Measurements from ENCODE around the gene ITGB7.
"Not testable (repeated sequence)": the region's sequence is repeated elsewhere in the genome, so short reads cannot be mapped to it uniquely, and the experiment has no call there.

The ITGB7 gene

GRCh38 chr12:53217931-53218307, 10.9 kb upstream of the ITGB7 start:
- no peak for DNase-seq

DNA sequence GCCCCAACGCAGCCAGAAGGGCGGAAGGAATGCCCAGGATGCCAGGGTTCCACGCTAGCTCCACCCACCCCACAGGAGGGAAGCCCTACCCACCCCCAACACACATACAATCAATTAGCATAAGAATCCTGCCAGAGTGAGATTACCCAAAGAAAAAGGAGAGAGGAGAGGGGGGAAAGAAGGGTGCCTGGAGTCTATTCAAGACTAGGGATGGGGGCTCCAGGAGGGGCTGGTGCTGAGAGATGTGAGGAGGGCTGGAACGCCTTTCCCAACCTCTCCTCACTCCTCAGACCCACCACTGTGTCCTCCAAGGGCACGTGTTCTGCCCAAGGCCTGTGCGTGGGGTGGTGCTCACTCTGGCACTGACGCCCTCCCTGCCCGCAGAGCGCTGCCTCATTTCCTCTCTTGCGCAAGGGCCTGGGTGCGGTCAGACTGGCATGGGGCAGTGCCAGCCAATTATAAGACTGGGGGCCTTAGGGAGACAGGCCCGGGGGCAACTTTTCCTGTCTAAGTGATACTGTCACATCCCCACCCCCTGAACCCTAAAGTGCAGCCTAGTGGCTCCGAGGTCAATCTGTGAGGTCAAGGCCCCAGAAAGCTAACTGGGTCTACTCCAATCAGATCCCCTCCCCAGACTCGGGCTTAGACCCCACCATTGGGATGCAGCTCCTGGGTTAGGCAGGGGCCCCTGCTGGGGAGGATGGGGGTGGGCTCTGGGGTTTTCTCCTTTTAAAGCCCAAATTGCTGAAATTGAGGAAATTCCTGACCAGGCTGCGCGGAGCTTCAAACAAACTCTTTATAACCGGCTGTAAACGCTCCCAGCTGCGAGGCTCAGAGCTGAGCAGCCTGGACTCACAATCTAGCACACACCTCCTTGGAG, 10.2 kb upstream of the ITGB7 start:
- no peak for DNase-seq

- DNase-seq: no peak
Measured at GRCh38 chr12:53215497-53215896, 8.4 kb upstream of the ITGB7 start.

DNA sequence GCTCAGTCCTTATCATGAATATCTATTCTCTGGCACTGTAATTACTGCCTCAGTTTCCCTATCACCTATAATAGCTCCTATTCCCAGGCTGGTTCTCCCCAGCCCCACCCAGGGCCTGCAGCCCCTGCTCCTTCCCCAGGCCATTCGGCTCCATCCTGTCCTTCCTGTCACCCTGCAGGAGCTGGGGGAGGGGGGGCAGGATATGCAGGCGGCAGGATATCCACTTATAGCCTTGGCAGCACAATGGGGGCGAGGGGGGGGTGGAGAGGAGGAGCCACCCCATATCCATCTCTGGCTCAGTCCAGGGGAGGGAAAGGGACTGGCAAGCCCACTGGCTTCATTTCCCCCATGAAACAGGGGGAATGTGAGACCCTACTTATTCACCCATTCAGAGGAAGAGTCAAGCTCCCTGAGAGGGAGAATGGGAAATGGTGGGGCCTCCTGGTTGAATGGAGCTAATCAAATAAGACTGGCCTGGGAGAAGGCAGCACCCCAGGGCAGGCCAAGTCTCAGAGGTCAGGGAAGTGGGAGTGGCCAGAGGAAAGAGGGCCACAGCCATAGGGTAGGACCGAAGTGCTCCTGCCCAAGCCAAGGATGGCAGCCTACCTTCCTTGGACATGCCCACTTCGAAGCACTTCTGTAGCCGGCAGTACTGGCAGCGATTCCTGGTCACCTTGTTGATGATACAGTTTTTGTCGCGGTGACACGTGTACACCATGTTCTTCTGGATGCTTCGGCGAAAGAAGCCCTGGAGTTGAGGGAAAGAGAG, 7.8 kb upstream of the ITGB7 start:
- no peak for DNase-seq

DNA sequence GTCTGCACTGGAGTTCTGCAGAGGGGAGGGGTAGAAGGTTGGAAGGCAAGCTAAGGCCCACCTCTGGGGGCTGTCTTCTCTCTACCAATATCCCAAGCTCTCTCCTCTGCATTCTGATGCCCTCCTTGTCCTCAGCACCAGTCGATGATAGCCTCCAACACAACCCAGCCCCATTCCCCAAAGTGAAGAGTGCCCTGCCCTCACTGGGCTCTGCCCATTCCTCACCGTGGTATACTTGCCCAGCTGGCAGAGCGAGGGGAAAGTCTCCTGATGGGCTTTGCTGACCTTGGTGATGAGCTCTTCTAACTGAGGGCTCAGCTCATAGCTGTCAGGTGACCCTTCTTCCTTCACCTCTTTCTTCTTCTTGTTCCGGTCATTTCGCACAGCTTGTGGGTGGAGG, 7.2 kb upstream of the ITGB7 start:
- DNase-seq: no peak

DNA sequence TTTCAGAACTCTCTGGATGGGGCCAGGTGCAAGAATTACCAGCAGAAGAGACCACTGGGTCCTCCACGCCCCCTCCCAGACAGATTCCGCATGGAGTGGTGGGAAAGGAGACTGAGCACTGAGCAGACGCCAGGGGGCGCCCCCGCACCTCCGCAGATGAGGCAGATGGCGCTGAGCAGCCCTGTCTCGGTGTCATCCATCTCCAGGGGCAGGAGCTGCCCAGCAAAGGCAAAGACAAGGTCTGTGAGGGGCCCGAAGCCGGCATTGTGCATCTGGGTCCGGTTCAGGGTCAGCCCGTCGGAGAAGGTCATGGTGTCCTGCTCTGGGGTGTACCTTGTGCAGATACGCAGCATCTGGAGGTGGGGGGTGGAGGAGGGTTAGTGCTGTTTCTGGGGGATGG, 6.3 kb upstream of the ITGB7 start:
- DNase-seq: peak in 54 of 56 donors; percentile 21 to 94 (median 66)

DNA sequence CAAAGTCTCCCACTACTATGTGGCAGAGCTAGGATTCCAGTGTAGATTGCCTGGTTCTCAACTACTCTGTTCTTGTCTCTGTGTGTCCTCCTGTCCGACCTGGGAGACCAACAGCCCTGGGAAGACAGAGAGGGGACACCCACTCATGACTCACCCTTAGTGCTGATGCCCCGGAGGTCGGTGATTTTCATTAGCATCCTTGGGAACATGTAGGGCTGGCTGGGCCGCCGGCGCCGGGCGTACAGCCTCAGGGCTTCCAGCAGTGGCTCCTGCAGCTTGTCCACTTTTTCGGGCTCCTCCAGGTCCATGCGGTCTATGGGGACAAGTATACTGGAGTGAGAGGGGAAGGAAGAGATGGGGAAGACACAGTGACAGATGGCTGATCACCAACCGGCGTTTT, 5.9 kb upstream of the ITGB7 start:
- DNase-seq: no peak

DNA sequence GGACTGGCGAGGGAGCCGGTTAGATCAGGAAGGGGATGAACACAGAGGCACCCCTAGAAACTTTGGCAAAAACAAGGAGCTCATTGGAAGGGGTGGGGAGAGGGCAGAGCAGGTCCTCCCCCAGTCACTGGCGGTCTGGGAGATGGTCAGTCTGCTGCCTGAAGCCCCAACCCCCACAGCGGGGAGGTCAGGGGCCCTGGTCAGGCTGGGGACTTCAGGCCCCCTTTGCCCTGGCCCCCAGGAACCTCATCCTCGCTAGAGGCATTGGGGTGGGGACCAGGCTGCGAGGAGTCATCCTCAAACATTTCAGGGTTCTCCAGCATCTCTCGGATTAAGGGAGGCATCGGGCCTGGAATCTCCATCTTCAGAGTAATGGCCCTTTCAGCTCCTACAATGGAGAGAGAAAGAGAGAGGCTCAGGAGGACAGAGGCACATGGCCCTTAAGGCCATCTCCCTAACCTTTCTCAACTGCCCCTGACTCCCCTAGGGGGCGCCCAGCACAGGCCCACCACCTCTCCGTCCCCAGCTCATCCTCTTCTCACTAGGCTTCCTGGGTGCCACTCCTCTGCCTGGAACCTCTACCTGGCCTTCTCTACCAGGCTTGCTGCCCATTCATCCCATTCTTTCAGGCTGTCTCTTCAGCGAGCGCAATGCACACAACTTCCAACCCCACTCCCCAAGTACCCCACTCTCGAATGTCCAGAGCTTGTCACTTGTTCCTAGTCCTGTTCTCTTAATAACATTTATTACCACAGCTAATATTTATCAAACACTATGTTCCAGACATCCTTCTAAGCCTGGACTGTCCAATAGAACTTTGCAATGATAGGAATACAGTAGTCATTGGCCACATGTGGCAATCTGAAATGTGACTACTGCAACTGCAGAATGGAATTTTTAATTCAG, 4.7 kb upstream of the ITGB7 start:
- DNase-seq: no peak

- DNase-seq: no peak
Measured at GRCh38 chr12:53210843-53211242, 3.8 kb upstream of the ITGB7 start.

- DNase-seq: no peak
Measured at GRCh38 chr12:53208877-53209463, 1.9 kb upstream of the ITGB7 start.

DNA sequence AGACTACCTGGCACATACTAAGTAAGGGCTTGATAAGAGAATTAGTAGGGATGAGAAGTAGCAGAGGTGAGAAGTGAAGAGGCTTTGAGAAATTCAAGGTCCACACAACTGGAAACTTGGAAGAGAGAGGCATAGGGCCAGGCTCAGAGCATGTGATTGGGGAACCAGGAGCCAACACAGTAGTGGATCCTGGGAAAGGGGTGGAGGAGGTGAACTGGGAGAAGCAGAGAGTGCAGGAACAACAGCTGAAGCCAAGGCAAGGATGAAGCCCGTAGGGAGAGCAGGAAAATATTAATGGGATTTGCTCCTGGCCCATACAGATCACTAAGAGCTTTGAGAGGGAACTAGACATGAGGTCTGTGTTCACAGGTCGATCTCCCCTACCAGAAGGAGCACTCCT, 1.4 kb upstream of the ITGB7 start:
- DNase-seq: no peak

- DNase-seq: no peak
Measured at GRCh38 chr12:53205747-53206419, 1.2 kb downstream of the ITGB7 start.

DNA sequence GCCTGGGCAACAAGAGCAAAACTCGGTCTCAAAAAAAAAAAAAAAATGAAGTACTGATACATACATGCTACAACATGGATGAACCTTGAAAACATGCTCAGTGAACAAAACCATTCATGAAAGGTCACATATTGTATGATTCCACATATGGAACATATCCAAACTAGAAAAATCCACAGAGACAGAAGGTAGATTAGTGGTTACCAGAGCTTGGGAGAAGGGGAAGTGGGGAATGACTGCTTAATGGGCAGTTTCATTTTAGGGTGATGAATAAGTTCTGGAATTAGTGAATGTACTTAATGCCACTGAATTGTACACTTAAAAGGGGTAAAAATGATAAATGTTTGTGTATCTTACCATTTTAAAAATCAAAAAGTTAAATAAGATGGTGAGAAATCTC, 2.7 kb downstream of the ITGB7 start:
- no peak for DNase-seq

GRCh38 chr12:53202316-53202715, 4.7 kb downstream of the ITGB7 start:
- DNase-seq: not testable (repeated sequence)

DNA sequence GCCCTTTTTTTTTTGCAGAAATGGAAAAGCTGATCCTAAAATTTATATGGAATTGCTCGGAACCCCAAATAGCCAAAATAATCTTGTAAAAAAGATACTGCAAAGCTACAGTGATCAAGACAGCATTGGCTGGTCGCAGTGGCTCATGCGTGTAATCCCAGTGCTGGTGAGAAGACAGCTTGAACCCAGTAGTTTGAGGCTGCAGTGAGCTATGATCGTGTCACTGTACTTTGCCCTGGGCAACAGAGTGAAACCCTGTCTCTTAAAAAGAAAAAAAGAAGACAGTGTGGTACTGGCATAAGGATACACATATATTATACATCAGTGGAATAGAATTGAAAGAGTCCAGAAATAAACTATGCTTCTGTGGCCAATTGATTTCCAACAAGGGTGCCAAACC, 5.4 kb downstream of the ITGB7 start:
- no peak for DNase-seq

GRCh38 chr12:53201177-53201541, 5.9 kb downstream of the ITGB7 start:
- DNase-seq: no peak

- DNase-seq: no peak
Measured at GRCh38 chr12:53200458-53201176, 6.4 kb downstream of the ITGB7 start.

GRCh38 chr12:53200107-53200457, 7.0 kb downstream of the ITGB7 start:
- DNase-seq: no peak

GRCh38 chr12:53199700-53200099, 7.4 kb downstream of the ITGB7 start:
- DNase-seq: no peak

DNA sequence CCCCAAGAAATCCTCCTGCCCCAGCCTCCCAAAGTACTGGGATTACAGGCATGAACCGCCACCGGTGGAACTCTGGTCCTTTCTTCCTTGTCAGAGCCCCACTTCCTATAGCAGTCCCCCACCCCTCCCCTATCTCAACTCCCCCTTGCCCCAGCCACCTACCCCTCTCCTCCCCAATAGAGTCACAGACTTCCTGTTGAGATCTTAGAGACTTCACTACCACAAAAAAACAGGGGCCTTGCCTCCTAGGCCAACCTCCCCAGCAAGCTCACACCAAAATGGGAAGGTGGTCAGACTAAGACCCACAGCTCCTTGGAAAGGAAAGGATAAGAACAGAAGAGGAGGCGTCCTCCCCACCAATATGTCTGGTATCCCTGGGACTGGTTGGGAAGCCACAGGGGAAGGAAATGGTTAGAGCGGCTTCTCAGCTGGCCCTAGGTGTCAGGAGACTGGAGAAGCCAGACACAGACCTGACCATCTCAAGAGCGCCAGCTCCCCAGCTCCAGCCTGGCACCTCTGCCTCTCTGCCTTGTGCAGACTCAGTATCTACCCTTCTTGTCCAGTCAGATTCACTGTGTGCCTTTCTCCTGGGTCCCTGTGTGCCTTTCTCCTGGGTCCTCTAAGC, 8.5 kb downstream of the ITGB7 start:
- no peak for DNase-seq

Measured in amygdala (tissue), 56 donors.